OCI-LY1 (cell line): ENCODE results near the gene ESRP2.

Source experiments
- H2AFZ ChIP-seq: fragments of 200-600 bp; sonication (generic), shearing (Covaris generic); 2 replicates; pipeline ENCODE4 v1.6.0; 2014; ENCODE audit warnings: antibody characterized with exemption, mild to moderate bottlenecking, low read length
- H3F3A ChIP-seq: fragments of 200-600 bp; sonication (generic), shearing (Covaris generic); 2 replicates; pipeline ENCODE4 v1.6.0; 2014; ENCODE audit warnings: mild to moderate bottlenecking, antibody characterized with exemption, low read length, moderate library complexity; ENCODE audit not compliant: insufficient read depth
- H3K27ac ChIP-seq: fragments of 200-600 bp; sonication (generic); 2 replicates; pipeline ENCODE4 v1.5.1; 2014; ENCODE audit warnings: low read length, mixed run types, mild to moderate bottlenecking, low read depth; ENCODE audit not compliant: poor library complexity, severe bottlenecking
- H3K27me3 ChIP-seq: fragments of 200-600 bp; sonication (generic); 2 replicates; pipeline ENCODE4 v1.6.0; 2014; ENCODE audit warnings: antibody characterized with exemption, mild to moderate bottlenecking, low read length, moderate library complexity; ENCODE audit not compliant: insufficient read depth
- H3K36me3 ChIP-seq: fragments of 200-600 bp; sonication (generic); 2 replicates; pipeline ENCODE4 v1.6.1; 2014; ENCODE audit warnings: mild to moderate bottlenecking, antibody characterized with exemption, low read length, moderate library complexity, mixed read lengths; ENCODE audit not compliant: insufficient read depth
- H3K4me1 ChIP-seq: fragments of 200-600 bp; sonication (generic); 2 replicates; pipeline ENCODE4 v1.5.1; 2014; ENCODE audit warnings: mild to moderate bottlenecking, low read length, moderate library complexity; ENCODE audit not compliant: insufficient read depth, severe bottlenecking
- H3K4me2 ChIP-seq: fragments of 200-600 bp; sonication (generic), shearing (Covaris generic); 2 replicates; pipeline ENCODE4 v1.6.1; 2014; ENCODE audit warnings: low read length
- H3K4me3 ChIP-seq: fragments of 200-600 bp; sonication (generic); 2 replicates; pipeline ENCODE4 v1.5.1; 2014; ENCODE audit warnings: low read length, low read depth, mild to moderate bottlenecking, mixed read lengths; ENCODE audit not compliant: poor library complexity, severe bottlenecking
- H3K79me2 ChIP-seq: fragments of 200-600 bp; shearing (Covaris generic); 2 replicates; pipeline ENCODE4 v1.6.1; 2016; ENCODE audit warnings: mixed run types, low read length, mixed read lengths; ENCODE audit not compliant: insufficient read depth
- H3K9ac ChIP-seq: fragments of 200-600 bp; sonication (generic), shearing (Covaris generic); 2 replicates; pipeline ENCODE4 v1.6.1; 2014; ENCODE audit warnings: mild to moderate bottlenecking, low read length, mixed read lengths
- H3K9me2 ChIP-seq: fragments of 200-600 bp; sonication (generic), shearing (Covaris generic); 2 replicates; pipeline ENCODE4 v1.6.1; 2014; ENCODE audit warnings: low read depth, mild to moderate bottlenecking, low read length, mixed read lengths
- H3K9me3 ChIP-seq: fragments of 200-600 bp; shearing (Covaris generic); 2 replicates; pipeline ENCODE4 v1.6.1; 2014; ENCODE audit warnings: low read length, mixed read lengths
- H4K20me1 ChIP-seq: fragments of 200-600 bp; sonication (generic), shearing (Covaris generic); 2 replicates; pipeline ENCODE4 v1.6.0; 2016; ENCODE audit warnings: mild to moderate bottlenecking, low read length; ENCODE audit not compliant: insufficient read depth
- CTCF ChIP-seq: fragments of 200-600 bp; sonication (generic), shearing (Covaris generic); IDR thresholded peaks from 2 replicates; pipeline ENCODE4 v1.5.1; 2017; ENCODE audit warnings: mild to moderate bottlenecking, antibody characterized with exemption, low read length, moderate library complexity, mixed read lengths
- EZH2 ChIP-seq: fragments of 200-600 bp; sonication (generic), shearing (Covaris generic); IDR thresholded peaks from 2 replicates; pipeline ENCODE4 v1.8.0; 2017; ENCODE audit warnings: borderline replicate concordance, mixed run types, mild to moderate bottlenecking, antibody characterized with exemption, low read length, moderate library complexity, mixed read lengths

The ESRP2 gene

GRCh38 chr16:68242085-68242484 is 6.2 kb upstream of the ESRP2 start:
- Histone ChIP-seq H2AFZ (no peak overlapping the region), H3F3A (no peaks in the 10 kb centered on the region), H3K36me3 (no peaks in the 10 kb centered on the region), H3K9ac (no peak overlapping the region), H3K27me3 (no peaks in the 10 kb centered on the region), H3K79me2 (no peaks in the 10 kb centered on the region), H3K4me1 (peaks cover 34% of the 10 kb centered on the region), H3K9me3 (no peaks in the 10 kb centered on the region), H4K20me1 (no peaks in the 10 kb centered on the region), H3K27ac (no peak overlapping the region), H3K4me3 (no peak overlapping the region), H3K9me2 (no peaks in the 10 kb centered on the region), H3K4me2 (no peak overlapping the region)
- TF ChIP-seq EZH2: no peak
- no peak for TF ChIP-seq CTCF

GRCh38 chr16:68238029-68238345 is 2.1 kb upstream of the ESRP2 start:
- Histone ChIP-seq H3K79me2 (no peaks in the 10 kb centered on the region), H3K27me3 (no peaks in the 10 kb centered on the region), H3K4me2 (peak overlapping the region; percentile 92), H3K27ac (peak overlapping the region; percentile 58), H3K9me2 (no peaks in the 10 kb centered on the region), H3K4me1 (peaks cover 36% of the 10 kb centered on the region), H3K9ac (peak overlapping the region; percentile 71), H3F3A (no peaks in the 10 kb centered on the region), H3K4me3 (peak overlapping the region; percentile 78), H3K36me3 (no peaks in the 10 kb centered on the region), H3K9me3 (no peaks in the 10 kb centered on the region), H4K20me1 (no peaks in the 10 kb centered on the region), H2AFZ (no peak overlapping the region)
- TF ChIP-seq EZH2 (no peak), CTCF (no peak)

- no peaks in the 10 kb centered on the region for H4K20me1 ChIP-seq
- TF ChIP-seq CTCF (no peak), EZH2 (no peak)
- H3K9ac ChIP-seq: peak overlapping the region; percentile 81
- no peaks in the 10 kb centered on the region for H3K9me2 ChIP-seq
- H3F3A ChIP-seq: no peaks in the 10 kb centered on the region
- peak overlapping the region; percentile 92 for H3K4me2 ChIP-seq
- peak overlapping the region; percentile 71 for H3K27ac ChIP-seq
- H3K9me3 ChIP-seq: no peaks in the 10 kb centered on the region
- no peak overlapping the region for H2AFZ ChIP-seq
- H3K36me3 ChIP-seq: no peaks in the 10 kb centered on the region
- no peaks in the 10 kb centered on the region for H3K79me2 ChIP-seq
- H3K27me3 ChIP-seq: no peaks in the 10 kb centered on the region
- peaks cover 36% of the 10 kb centered on the region for H3K4me1 ChIP-seq
- H3K4me3 ChIP-seq: peak overlapping the region; percentile 78
These were observed 1.5 kb upstream of the ESRP2 start for GRCh38 chr16:68237243-68238028.
